Activated CD8-positive, alpha-beta memory T cell treated with anti-CD3 and anti-CD28 coated beads, Interleukin-2, amount 50 U/mL, for 1 hour (primary cell): Measurements from ENCODE around the gene N4BP2L2.

Experiments
- DNase-seq: peaks from one replicate; pipeline ENCODE4 v3.0.0-alpha.2; 2020; ENCODE audit errors: extremely low read depth

The N4BP2L2 gene

GRCh38 chr13:32426191-32426989, 112.2 kb downstream of the N4BP2L2 start:
- no peak for DNase-seq

DNA sequence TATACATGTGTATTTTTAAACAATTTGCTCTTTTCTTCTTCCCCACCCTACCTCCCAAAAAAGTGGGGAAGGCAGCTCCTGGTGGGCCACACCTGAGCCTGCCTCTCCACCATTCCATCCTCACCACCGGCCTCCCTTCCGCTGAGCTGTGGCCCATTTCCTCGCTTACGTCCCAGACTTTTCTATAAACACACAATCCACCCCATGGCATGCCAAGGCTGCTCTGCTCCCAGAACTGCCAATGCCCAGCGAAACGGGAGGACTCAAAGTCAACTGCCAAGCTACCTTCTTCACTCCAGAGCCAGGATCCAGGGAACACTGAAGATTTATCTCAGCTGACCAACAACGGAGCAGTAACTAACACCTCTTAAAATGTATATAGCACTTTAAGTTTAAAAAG, 113.4 kb downstream of the N4BP2L2 start:
- no peak for DNase-seq

DNA sequence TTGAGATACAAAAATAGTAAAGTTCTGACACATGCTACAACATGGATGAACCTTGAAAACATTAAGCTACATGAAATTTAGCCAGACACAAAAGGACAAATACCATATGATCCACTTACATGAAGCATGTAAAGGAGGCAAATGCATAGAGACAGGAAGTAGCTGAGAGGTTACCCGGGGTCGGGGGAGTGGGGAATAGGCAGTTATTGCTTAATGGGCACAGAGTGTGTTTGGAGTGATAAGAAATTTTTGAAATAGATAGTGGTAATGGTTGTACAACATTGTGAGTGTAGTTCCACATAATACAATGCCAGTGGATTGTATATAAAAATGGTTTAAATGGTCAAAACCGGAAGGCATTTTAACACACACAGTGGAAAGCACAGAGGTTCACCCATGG, 115.0 kb downstream of the N4BP2L2 start:
- DNase-seq: no peak

DNA sequence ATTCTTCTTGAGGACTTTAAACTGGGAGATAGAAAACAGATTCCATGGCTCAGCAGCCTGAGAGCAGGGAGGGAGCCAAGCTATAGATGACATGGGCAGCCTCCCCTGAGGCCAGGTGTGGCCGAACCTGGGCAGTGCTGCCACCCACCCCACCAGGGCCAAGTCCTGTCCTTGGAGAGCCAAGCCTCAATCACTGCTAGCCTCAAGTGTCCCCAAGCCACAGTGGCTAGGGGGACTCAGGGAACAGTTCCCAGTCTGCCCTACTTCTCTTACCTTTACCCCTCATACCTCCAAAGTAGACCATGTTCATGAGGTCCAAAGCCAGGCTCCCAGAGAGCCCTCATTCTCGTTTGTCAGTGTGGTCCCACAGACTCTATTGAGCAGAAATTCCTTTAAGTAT, 118.7 kb downstream of the N4BP2L2 start:
- no peak for DNase-seq

DNA sequence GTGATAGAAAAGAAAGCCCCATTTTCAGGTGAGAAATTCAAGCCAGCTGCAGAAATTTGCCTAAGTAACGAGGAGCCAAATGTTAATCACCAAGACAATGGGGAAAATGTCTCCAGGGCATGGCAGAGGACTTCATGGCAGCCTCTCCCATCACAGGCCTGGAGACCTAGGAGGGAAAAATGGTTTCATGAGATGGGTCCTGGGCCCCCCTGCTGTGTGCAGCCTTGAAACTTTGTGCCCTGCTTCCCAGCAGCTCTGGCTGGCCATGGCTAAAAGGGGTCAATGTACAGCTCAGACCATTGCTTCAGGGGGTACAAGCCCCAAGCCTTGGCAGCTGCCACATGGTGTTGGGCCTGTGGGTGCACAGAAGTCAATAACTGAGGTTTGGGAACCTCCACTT, 120.6 kb downstream of the N4BP2L2 start:
- DNase-seq: no peak

DNA sequence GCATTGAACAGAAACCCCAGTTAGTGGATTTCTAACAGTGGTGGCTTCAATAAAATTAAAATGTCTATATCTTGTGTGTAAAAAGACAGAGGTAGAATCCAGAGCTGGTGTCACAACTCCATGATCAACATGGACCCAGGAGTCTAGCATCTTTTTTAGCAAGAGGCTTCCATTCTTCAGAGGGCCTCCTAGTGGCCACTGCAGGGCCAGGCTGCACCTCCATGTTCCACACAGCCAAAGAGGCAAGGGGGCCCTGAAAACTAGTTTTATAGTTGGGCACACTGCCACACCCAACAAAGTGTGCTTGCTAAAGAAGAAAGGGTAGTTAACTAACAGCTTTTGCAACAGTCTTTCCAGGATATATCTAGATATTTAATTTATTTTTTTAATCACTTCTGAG, 123.6 kb downstream of the N4BP2L2 start:
- DNase-seq: no peak

- no peak for DNase-seq
These were observed 124.0 kb downstream of the N4BP2L2 start for GRCh38 chr13:32414580-32414979.

DNA sequence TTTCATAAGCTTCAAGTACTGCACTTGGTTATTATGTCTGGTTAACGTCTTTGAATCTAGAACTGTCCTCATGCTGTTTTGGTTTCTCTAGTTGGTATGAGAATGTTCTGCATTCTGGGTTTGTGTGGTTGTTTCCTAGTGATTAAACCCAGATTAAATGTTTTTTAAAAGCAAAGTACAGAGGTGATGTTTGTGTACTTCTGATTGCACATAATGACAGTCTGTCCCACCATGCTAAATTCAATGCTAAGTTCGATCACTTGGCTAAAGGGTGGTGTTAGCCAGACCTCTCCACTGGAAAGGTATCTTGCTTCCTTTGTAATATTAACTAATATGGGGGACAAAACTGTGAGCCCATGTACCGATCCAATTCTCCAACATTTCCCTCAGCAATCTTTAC, 125.3 kb downstream of the N4BP2L2 start:
- DNase-seq: no peak

GRCh38 chr13:32409561-32410421, 128.8 kb downstream of the N4BP2L2 start:
- no peak for DNase-seq

DNA sequence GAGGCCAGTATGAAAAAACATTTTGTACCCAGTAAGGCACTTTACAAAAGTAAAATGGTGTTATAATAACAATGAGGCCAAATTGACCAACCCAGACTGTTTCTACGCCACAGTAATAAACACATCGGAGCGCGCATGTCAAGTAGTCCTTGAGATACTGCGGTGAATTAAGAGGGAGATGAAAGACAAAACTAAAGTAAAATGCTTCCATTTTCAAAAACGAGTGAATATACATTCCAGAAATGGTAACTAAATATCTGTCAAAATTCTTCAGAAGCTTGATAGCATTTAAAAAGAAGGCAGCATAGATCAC, 129.6 kb downstream of the N4BP2L2 start:
- DNase-seq: no peak

GRCh38 chr13:32408296-32409000, 130.1 kb downstream of the N4BP2L2 start:
- no peak for DNase-seq

- DNase-seq: no peak
These were observed 130.7 kb downstream of the N4BP2L2 start for GRCh38 chr13:32407854-32408253.

DNA sequence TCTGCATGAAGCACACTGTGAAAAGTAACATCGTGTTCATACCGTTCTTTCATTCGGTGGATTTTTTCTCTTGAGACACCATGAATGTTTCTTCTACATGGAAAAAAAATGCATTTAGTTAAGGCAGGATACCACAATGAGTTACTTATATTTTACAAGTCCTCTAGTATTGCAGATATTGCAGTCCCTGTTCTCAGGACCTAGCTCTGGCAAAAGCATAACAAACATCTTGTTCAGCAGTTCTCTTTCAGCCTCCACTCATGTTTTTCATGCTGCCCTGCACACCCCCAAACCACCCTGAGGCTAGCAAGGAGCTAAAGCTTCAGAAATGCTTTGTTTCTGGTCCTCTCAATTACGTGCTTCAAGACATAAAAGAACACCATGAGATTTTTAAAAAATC, 135.5 kb downstream of the N4BP2L2 start:
- DNase-seq: no peak

DNA sequence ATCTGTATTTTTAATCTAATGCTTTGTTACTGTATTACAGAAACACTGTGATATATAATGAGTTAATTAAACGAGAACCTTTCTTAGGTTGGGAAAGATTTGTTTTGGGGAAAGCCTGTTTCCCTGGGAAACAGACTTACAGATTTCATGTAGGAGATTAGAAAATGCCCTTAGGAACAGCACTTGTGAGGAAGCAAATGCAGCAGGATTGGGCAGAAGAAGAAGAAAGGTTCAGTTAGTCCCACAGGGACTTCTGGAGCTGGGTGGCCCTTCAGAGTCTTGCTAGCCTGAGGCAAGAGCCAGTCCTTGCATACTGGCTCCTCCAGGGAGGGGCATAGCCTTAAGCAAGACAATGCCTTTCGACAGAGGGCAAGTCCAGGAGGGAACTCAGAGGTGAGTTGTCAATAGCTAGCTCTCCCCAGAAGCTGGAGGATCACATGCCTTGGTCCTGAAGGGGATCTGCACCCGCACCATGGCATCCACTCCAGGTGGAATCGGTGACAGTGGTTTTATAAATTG, 147.4 kb downstream of the N4BP2L2 start:
- DNase-seq: no peak

DNA sequence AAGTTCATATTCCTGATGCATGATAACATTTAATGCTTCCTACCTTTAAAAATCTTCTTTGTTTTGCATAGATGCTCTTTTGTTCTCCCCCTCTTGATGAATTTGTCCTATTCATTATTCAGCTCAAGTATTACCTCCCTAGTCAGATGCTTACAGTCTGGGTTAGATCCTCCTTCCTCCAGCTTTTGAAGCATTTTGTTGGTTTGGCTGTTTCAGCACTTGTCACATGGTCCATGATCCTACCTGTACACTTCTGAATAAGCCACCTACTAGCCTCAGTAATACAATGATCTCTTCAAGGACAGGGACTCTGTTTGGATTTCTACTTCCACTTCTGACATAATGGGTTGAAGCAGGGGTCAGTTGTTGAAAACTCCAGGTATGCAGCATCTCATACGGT, 148.1 kb downstream of the N4BP2L2 start:
- DNase-seq: no peak

- no peak for DNase-seq
These were observed 148.5 kb downstream of the N4BP2L2 start for GRCh38 chr13:32390048-32390447.

DNA sequence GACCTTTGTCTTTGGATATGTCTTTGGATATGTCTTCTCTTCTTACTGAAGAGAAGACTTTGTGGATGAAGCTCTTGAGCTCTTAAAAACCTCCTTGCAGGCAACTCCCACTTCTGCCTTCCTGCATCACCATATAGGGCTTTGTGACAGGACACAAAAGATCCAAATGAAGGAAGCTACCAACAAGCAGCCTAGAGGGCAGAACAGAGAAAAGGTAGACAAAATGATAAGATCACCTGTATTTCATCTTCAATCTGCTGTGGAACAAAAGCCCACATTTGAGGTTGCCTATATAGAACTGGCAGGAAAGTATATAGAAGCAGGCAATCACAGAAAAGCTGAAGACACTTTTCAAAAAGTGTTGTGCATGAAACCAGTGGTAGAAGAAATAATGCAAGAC, 153.2 kb downstream of the N4BP2L2 start:
- no peak for DNase-seq

DNA sequence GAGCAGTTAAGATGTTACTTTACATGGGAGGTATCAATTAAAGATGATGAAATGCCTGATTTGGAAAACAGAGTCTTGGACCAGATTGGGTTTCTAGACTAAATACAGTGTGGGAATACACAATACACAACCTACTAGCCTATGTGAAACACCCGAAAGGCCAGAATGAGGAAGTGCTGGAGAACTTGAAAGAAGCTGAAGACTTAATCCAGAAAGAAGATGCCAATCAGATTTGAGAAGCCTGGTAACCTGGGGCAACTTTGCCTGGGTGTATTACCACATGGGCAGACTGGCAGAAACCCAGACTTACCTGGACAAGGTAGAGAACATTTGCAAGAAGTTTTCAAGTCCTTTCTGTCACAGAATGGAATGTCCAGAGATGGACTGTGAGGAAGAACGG, 153.9 kb downstream of the N4BP2L2 start:
- no peak for DNase-seq

DNA sequence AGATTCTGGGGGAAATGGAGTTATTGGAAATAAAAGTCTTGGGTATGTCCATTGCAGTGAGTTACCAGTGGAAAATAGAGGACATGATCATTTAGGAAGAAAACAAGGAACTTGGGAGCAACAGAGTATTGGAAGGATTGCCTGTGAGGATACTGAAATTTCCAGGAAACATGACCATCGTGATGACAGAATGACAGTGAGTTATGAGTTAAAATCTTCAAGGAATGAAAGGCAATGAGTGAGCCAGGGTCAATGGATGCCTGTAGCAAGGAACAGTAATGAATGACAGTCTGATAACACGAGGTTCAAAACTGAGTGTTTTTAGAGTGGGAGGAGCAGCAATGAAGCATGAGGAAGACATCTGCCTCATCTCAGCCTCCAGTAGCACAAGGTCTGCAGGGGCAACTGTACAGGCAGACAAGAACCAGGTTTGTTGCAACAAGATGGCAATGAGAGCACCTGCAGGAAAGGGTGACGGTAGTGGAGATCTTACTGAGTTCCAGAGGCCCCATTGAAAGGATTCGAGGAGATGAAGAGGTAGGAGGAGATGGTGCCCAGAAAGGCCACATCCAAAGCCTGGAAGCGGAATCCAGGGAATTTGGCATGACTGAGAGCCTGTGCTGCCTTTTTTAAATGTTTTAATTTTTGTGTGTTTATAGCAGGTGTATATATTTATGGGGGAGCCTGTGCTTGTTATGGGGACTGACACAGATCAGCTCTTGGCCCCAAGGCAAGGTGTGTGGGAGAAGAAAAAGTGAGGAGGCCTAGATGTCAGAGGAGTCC, 154.6 kb downstream of the N4BP2L2 start:
- DNase-seq: no peak
